NK-92 treated with Interleukin-12 subunit alpha and Interleukin-12 subunit beta, amount 100 ng/mL, for 24 hours (cell line): ENCODE data around the gene PLCB4.

Experiments
- DNase-seq: peaks from one replicate; lab custom pipeline; 2025; lab: John Stamatoyannopoulos, UW

PLCB4 gene

GRCh38 chr20:9223296-9223695, 154.4 kb downstream of the PLCB4 start:
- no peak for DNase-seq

DNA sequence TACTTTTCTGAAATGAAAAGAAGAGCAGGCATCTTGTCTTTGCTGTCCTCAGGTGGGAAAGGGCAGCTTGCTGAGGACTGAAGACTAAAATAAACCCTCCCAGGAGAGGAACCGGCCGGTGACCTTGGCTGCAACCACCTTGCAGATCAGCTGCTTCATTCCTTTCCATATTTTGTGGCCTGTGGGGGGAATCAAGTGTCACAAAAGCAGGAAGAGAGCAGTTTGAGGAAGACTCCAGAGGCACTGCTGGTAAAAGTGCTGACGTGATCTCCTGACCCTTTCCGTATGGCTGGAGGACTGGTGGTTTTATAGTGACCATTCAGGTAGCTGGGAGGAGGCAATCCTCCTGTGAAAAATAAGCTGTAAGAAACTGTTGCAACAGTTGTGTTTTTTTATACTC, 157.0 kb downstream of the PLCB4 start:
- no peak for DNase-seq

- DNase-seq, result no peak
These were observed 159.2 kb downstream of the PLCB4 start for GRCh38 chr20:9227896-9228615.

DNA sequence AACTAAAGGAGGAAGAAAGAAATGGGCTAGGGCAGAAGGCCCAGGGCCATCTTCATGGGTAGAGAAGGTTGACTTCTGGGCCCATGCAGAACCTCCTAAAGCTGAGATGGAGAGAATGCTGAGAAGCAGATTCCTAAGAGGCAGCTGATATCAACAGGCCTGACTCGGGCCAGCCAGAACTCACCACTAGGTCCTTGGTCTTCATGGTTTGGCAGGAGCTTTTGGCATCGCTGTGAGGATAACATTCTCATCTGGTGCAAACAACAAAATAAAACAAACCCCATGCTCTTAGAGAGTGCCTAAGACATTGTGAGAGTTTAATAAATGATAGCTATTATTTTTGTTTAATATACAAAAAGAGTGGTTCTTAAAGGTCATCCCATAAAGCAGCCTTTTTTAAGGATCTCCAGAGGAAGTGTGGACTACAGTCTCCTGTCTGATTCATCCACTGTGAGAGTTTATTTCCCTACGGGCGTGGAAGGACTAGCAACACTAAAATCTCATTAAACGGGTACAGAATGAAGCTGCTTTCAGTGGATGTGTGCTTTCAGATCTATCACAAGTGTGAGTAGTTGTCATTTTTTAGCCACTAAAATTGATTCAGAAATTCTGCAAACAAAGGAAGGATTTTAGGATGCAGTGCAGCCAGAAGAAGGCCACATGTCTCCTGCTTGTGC, 160.0 kb downstream of the PLCB4 start:
- DNase-seq, result no peak

DNA sequence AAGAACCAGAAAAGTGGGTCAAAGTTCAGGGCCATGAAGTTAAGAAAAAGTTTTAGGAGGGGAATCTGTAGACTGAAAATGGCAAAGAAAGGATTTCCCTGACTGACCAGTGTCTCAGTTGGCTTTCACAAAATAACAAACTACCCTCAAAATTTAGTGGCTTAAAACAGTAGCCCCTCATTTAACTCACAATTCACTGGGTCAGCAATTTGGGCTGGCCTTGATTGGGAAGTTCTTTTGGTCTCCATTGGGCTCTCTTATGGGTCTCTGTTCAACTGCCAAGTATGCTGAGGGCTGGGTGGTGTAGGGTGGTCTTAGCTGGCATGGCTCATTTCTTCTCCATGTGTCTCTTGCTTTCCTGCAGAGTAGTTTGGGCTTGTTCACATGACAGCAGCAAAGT, 161.5 kb downstream of the PLCB4 start:
- no peak for DNase-seq

DNA sequence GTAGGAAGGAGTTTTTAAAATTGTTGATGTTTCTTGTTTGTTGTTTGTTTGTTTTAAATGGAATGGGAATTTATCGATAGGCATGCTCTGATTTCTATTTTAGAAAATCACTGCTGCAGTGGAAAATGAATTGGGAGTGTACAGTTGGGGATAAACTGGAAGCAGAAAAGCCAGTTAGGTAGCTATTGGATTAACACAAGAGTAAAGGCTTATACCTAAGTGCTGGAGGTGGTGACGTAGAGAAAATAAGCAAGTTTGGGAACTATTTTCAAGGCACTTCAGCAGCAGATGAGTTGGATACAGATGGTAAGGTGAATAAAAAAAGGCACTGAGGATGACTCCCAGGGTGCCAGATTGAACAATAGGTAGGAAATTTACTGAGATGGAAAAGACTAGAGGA, 164.9 kb downstream of the PLCB4 start:
- no peak for DNase-seq

- no peak for DNase-seq
These were observed 166.6 kb downstream of the PLCB4 start for GRCh38 chr20:9235518-9235917.

GRCh38 chr20:9236458-9236857, 167.6 kb downstream of the PLCB4 start:
- DNase-seq, result no peak

GRCh38 chr20:9241232-9241692, 172.4 kb downstream of the PLCB4 start:
- no peak for DNase-seq

GRCh38 chr20:9241721-9242427, 173.0 kb downstream of the PLCB4 start:
- no peak for DNase-seq

DNA sequence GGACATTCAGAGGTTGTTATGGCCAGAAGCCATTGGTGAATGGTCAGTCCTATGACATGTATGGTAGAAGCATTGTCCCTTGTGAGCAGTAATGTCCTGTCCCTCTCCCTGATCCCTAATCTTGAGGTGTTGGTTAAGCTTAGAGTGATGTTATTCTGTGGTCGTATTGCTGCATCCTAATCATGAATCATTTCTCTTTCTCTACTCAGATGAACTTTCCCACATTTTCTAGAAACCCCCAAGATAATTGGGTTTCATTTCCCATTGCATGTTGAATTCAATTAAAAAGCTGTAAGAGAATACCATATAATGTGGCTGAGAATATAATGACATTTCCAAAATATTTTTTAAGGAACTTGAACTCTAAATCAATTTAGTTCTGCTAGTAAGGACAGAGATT, 175.1 kb downstream of the PLCB4 start:
- DNase-seq, result no peak

DNA sequence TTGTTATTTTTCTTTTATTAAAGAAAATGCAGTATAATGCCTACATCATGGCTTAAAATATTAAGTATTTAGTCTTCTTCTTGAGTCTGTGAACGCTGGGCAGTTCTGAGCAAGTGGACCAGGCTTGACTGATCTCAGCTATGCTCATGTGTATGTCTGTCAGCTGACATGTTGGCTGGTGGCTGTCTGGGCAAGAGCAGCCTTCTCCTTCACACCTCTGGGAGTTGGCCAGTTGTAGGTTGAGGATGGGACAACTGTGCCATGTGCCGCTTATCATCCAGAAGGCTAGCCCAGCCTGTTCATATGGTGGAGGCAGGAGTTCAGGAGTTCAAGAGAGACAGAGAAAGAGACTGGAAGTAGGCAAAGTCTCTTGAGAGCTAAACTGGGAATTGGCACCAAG, 175.9 kb downstream of the PLCB4 start:
- DNase-seq, result no peak

DNA sequence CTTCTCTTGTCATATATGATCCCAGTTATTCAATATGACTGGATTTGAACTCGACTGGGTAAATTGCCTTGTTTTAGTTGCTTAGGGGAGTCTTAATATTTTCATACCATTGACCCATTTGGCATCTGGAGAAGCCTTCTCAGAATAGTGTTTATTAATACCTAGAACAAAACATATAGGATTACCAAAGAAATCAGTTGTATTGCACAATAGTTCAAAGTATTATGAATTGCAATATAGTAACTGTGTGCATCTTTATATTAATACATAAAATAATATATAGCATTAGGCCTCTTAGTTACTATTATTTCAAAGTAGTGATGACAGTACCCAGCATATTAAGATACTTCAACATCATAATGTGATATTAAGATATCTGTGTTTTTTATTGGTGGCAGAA, 177.8 kb downstream of the PLCB4 start:
- DNase-seq, result no peak

GRCh38 chr20:9250511-9250910, 181.6 kb downstream of the PLCB4 start:
- no peak for DNase-seq

GRCh38 chr20:9253006-9253539, 184.2 kb downstream of the PLCB4 start:
- no peak for DNase-seq

DNA sequence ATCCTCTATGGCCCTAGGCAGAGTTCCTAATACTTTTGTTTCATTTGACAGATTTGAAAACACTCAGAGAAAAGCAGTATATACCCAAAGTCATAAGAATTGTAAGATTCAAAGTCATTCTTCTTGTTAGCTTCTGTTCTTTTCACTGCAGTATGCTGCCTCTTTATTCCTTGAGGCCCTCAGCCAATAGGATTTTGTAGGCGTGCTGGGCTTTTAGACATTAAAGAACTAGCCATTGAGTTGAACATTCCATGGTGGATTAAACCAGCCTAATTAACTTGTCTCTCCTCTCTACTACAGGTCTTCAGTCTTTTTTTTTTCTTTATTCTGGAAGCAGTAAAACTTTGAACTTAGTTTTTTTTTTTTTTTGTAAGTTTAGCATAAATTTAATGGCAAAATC, 186.3 kb downstream of the PLCB4 start:
- no peak for DNase-seq

- no peak for DNase-seq
These were observed 187.5 kb downstream of the PLCB4 start for GRCh38 chr20:9256393-9256792.

DNA sequence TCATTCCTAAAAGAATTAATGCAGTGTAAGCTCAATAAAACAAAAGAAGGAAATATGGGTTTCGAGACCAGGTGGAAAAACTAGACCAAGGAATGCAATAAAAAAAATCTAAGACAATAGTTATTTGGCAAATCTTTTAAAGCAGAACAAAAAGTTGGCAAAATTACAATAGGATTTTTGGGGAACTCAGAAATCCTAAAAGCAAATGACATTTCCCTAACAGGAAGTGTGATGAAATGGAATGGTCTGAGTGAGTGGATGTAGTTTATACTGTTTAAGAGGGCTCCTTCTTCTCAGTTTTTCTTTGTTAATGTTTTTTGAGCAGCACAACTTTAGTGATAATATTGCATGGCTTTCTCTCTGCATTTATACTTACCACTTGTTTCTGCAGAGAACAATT, 190.0 kb downstream of the PLCB4 start:
- no peak for DNase-seq

GRCh38 chr20:9260027-9260426, 191.1 kb downstream of the PLCB4 start:
- DNase-seq, result no peak

GRCh38 chr20:9261781-9262180, 192.9 kb downstream of the PLCB4 start:
- no peak for DNase-seq

DNA sequence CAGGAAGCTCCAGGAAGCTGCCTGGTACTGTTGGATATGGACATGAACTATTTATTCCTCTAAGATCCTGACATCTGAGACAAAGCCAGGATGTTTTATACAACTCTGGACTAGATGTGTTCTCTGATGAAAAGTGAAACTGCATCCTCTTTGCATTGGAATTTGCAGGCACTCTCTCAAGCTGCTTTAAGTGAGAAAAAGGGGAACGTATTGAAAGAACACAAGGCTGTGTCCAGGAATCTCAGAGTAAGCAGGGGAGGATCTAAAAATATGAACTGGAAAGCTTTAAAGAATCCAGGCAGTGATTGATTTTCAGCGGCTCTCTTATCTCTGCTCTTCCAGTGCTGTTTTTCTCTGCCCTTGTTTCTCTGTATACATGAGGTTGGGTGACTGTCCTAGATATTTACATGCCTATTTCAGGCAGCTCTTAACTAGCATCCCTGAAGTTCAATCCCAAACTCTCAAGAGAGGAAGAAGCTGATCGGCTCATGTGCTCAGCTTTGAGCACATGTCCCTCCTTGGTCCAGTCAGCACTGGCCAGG, 193.8 kb downstream of the PLCB4 start:
- no peak for DNase-seq

GRCh38 chr20:9269280-9269971, 200.5 kb downstream of the PLCB4 start:
- no peak for DNase-seq
